ENCODE results near the gene KRTAP10-5. TPM values are rescaled to one million over a fixed set of nuclear protein-coding genes. Genes with fewer than 3 reads are reported as not detected.

Gene KRTAP10-5
- total and polyA plus RNA-seq, 9 of the 15 experiments (the other 6 are each of a cell fraction or from before 2014, with no cell fraction given), result not detected

DNA sequence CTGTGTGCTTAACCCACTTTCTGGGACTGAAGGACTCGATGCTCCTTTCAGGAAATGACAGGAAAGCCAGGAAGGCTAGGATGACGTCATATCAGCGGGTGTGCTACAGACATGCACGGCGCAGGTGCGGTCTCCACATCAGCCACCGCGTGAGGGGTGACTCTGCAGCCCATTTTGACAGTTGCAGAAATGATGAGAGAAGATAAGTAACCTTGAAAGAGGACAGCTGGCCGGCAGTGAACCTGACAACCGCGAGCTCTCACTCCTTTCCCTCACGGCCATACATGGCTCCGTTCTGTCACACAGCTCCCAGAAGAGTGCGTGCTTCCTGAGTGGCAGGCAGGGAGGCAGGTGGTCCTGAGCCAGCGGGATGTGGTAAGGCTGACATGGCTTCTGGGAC is 1.7 kb upstream of the KRTAP10-5 start (continued):
- TF ChIP-seq KDM5B (IDR thresholded peaks at IDR 0.05; ENCODE audit: insufficient replicate concordance, low read depth, low read length) (no peak), ETV1 (tag; conservative IDR thresholded peaks at IDR 0.05; ENCODE audit: low read depth) (peak; percentile 54), ZNF76 (CRISPR knock-in tag; IDR thresholded peaks at IDR 0.05; ENCODE audit: borderline replicate concordance) (peak; percentile 53; the same call in 1 of the 2 replicates), TRIM28 (IDR thresholded peaks at IDR 0.05) (no peak), EWSR1 (IDR thresholded peaks at IDR 0.05; ENCODE audit: borderline replicate concordance, low read depth, partially characterized antibody) (no peak), C11orf30 (IDR thresholded peaks at IDR 0.05; ENCODE audit: low read depth) (no peak), SMARCA4 (IDR thresholded peaks at IDR 0.05) (no peak), ZNF778 (CRISPR knock-in tag; IDR thresholded peaks at IDR 0.05) (no peak), KDM1A (IDR thresholded peaks at IDR 0.05) (no peak), ZNF766 (CRISPR knock-in tag; conservative IDR thresholded peaks at IDR 0.05) (peak; percentile 63; the same call in 1 of the 2 replicates), RBM25 (IDR thresholded peaks at IDR 0.05; ENCODE audit: low read depth, low read length, severe bottlenecking) (no peak), HMG20A (CRISPR knock-in tag; conservative IDR thresholded peaks at IDR 0.05) (no peak), MTA3 (IDR thresholded peaks at IDR 0.05; ENCODE audit: borderline replicate concordance) (no peak), MEF2A (IDR thresholded peaks at IDR 0.05; ENCODE audit: control insufficient read depth, low read depth, low read length) (no peak), NFE2L1 (tag; IDR thresholded peaks at IDR 0.05; ENCODE audit: borderline replicate concordance, low read depth) (no peak), RFX5 (IDR thresholded peaks at IDR 0.05; ENCODE audit: low read depth, low read length) (no peak), MTA1 (IDR thresholded peaks at IDR 0.05; ENCODE audit: borderline replicate concordance) (no peak), ZNF583 (CRISPR knock-in tag; IDR thresholded peaks at IDR 0.05) (no peak)
- TF ChIP-seq, protein P1, sequence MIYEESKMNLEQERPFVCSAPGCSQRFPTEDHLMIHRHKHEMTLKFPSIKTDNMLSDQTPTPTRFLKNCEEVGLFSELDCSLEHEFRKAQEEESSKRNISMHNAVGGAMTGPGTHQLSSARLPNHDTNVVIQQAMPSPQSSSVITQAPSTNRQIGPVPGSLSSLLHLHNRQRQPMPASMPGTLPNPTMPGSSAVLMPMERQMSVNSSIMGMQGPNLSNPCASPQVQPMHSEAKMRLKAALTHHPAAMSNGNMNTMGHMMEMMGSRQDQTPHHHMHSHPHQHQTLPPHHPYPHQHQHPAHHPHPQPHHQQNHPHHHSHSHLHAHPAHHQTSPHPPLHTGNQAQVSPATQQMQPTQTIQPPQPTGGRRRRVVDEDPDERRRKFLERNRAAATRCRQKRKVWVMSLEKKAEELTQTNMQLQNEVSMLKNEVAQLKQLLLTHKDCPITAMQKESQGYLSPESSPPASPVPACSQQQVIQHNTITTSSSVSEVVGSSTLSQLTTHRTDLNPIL (CRISPR knock-in tag; IDR thresholded peaks at IDR 0.05), result no peak; the same call in 1 of the 2 replicates
- TF ChIP-seq, protein P2, sequence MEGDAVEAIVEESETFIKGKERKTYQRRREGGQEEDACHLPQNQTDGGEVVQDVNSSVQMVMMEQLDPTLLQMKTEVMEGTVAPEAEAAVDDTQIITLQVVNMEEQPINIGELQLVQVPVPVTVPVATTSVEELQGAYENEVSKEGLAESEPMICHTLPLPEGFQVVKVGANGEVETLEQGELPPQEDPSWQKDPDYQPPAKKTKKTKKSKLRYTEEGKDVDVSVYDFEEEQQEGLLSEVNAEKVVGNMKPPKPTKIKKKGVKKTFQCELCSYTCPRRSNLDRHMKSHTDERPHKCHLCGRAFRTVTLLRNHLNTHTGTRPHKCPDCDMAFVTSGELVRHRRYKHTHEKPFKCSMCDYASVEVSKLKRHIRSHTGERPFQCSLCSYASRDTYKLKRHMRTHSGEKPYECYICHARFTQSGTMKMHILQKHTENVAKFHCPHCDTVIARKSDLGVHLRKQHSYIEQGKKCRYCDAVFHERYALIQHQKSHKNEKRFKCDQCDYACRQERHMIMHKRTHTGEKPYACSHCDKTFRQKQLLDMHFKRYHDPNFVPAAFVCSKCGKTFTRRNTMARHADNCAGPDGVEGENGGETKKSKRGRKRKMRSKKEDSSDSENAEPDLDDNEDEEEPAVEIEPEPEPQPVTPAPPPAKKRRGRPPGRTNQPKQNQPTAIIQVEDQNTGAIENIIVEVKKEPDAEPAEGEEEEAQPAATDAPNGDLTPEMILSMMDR (IDR thresholded peaks at IDR 0.05 in 2 of 3, conservative IDR thresholded peaks at IDR 0.05 in 1 of 3; ENCODE audit: insufficient read depth in 2 of 3, low read depth in 1 of 3, low read length in 3 of 3), result no peak
- TF ChIP-seq, protein P3, sequence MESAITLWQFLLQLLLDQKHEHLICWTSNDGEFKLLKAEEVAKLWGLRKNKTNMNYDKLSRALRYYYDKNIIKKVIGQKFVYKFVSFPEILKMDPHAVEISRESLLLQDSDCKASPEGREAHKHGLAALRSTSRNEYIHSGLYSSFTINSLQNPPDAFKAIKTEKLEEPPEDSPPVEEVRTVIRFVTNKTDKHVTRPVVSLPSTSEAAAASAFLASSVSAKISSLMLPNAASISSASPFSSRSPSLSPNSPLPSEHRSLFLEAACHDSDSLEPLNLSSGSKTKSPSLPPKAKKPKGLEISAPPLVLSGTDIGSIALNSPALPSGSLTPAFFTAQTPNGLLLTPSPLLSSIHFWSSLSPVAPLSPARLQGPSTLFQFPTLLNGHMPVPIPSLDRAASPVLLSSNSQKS (CRISPR knock-in tag; IDR thresholded peaks at IDR 0.05), result no peak
- TF ChIP-seq, protein P4, sequence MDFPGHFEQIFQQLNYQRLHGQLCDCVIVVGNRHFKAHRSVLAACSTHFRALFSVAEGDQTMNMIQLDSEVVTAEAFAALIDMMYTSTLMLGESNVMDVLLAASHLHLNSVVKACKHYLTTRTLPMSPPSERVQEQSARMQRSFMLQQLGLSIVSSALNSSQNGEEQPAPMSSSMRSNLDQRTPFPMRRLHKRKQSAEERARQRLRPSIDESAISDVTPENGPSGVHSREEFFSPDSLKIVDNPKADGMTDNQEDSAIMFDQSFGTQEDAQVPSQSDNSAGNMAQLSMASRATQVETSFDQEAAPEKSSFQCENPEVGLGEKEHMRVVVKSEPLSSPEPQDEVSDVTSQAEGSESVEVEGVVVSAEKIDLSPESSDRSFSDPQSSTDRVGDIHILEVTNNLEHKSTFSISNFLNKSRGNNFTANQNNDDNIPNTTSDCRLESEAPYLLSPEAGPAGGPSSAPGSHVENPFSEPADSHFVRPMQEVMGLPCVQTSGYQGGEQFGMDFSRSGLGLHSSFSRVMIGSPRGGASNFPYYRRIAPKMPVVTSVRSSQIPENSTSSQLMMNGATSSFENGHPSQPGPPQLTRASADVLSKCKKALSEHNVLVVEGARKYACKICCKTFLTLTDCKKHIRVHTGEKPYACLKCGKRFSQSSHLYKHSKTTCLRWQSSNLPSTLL (IDR thresholded peaks at IDR 0.05), result no peak
